Spinal cord (tissue), 10 donors: ENCODE data around the gene PLCL1. TPM values are rescaled to one million over a fixed set of nuclear protein-coding genes. Genes with fewer than 3 reads are reported as not detected.
"Not testable (repeated sequence)": the region's sequence is repeated elsewhere in the genome, so short reads cannot be mapped to it uniquely, and the experiment has no call there.

Experiments used
- DNase-seq, 6 donors: peaks; one replicate each; pipeline versions ENCODE4 v3.0.0 to v3.0.0-alpha.2; 2013 to 2015; ENCODE audit warnings: low spot score in 6 of 6, low read depth in 4 of 6
- H3K27ac ChIP-seq: one replicate; pipeline ENCODE4 v1.5.1; 2013; ENCODE audit warnings: low read depth, low read length, control low read depth
- H3K27me3 ChIP-seq: one replicate; pipeline ENCODE4 v1.6.1; 2013; ENCODE audit warnings: low read length; ENCODE audit not compliant: control insufficient read depth, insufficient read depth
- H3K36me3 ChIP-seq: one replicate; pipeline ENCODE4 v1.6.1; 2013; ENCODE audit warnings: low read length; ENCODE audit not compliant: control insufficient read depth, insufficient read depth
- H3K4me1 ChIP-seq: one replicate; pipeline ENCODE4 v1.6.1; 2013; ENCODE audit warnings: low read length; ENCODE audit not compliant: control insufficient read depth, insufficient read depth
- H3K4me3 ChIP-seq: one replicate; pipeline ENCODE4 v1.5.1; 2013; ENCODE audit warnings: low read depth, low read length, control low read depth
- H3K9me3 ChIP-seq: one replicate; pipeline ENCODE4 v1.6.1; 2013; ENCODE audit warnings: low read length; ENCODE audit not compliant: control insufficient read depth, insufficient read depth
- WGBS: methylation state at CpG from one replicate; pipeline ENCODE4 v1.1.5; 2013; ENCODE audit warnings: missing lambda C conversion rate; ENCODE audit not compliant: insufficient coverage; 5-methylcytosine and 5-hydroxymethylcytosine counted together
- polyA plus RNA-seq, 2 donors: library from polyadenylated mRNA; unstranded; fragments of 120-200 nt; gene quantifications; one replicate each; pipeline ENCODE4 v1.2.1, GENCODE V29; 2013; ENCODE audit not compliant: insufficient read length in 2 of 2
- total RNA-seq, 2 donors: library from RNA; depleted of rRNA in 1 of 2; stranded (reverse); fragments of 120-200 nt in 1 of 2; fragments of >200 nt in 1 of 2; gene quantifications; one replicate each; pipeline versions ENCODE4 v1.2.3 to v1.2.4, GENCODE V29; 2013 to 2014
- donor health status: healthy.

PLCL1 gene
- total and polyA plus RNA-seq, 4 donors, result 9.5 to 22.0 (median 13.5) TPM

DNA sequence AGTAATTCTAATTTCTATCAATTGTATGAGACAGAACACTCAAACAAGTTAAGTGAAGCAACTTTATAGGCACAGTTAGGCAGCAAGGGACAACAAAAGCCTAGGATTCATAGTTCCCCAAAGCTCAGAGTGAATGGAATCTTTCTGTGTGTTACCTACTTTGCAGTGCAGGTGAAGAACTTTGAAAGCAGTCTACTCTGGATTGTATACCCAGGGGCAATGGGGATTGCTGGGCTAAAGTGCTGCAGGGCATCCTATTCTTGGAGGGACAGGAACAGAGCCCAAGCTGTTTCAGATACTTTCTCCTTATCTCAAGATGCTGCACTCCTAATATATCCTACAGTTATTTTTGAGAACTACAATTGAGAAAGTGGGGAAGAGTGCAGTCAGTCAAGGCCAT, 207.6 kb downstream of the PLCL1 start:
- DNase-seq, result no peak
- Histone ChIP-seq H3K9me3 (peaks cover 1% of the 10 kb centered on the region), H3K27me3 (no peaks in the 10 kb centered on the region), H3K27ac (no peak overlapping the region), H3K4me1 (no peaks in the 10 kb centered on the region), H3K36me3 (no peaks in the 10 kb centered on the region), H3K4me3 (no peak overlapping the region)

GRCh38 chr2:198016243-198016642, 211.8 kb downstream of the PLCL1 start:
- H3K27me3 ChIP-seq, result no peaks in the 10 kb centered on the region
- no peak overlapping the region for H3K27ac ChIP-seq
- 79% methylated on average over 2 of the region's 4 CpGs for WGBS
- H3K4me3 ChIP-seq, result no peak overlapping the region
- no peaks in the 10 kb centered on the region for H3K4me1 ChIP-seq
- no peaks in the 10 kb centered on the region for H3K36me3 ChIP-seq
- DNase-seq, result no peak
- H3K9me3 ChIP-seq, result peaks cover 2% of the 10 kb centered on the region

DNA sequence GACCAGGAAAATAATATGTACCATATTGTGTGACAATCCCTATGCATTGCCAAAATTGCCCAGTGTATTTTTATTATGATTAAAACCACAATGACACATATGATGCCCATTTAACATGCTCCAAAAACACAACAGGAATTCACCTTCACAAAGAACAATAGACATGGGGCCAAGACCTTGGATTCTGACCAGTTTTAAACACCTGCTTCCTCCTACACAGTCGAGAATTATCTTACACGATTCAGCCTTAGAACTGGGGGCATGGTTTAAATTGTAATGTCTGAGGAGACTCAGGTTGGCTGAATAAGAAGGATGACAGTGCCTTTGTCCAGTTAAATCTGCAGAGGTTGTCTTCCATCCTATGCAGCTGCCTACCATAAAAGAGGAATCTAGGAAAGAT, 212.7 kb downstream of the PLCL1 start:
- Histone ChIP-seq H3K4me3 (no peak overlapping the region), H3K9me3 (peaks cover 2% of the 10 kb centered on the region), H3K4me1 (no peaks in the 10 kb centered on the region), H3K27ac (no peak overlapping the region), H3K36me3 (no peaks in the 10 kb centered on the region), H3K27me3 (no peaks in the 10 kb centered on the region)
- no CpG with 5 or more reads among the region's 2 CpGs for WGBS
- DNase-seq, result no peak

DNA sequence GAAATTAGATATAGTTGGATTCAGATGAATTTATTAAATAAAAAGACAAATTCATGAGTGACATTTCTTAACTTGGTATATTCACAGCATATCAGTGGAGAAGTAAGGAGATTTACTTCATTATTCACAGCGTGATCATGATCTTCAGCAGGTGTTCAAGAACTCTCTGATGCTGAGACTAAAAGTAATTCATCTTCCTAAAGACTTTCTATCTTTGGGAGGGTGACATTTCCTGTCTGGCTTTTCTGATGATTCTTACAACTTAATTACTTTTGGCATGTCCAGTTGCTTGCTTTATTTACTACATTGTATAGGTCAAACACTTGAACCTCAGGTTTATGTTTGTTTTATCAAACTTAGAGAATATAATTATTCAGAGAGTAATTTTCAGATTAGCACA, 224.6 kb downstream of the PLCL1 start:
- Histone ChIP-seq H3K36me3 (no peaks in the 10 kb centered on the region), H3K27me3 (no peaks in the 10 kb centered on the region), H3K9me3 (no peaks in the 10 kb centered on the region), H3K4me1 (no peaks in the 10 kb centered on the region), H3K4me3 (no peak overlapping the region), H3K27ac (no peak overlapping the region)
- WGBS, result no CpG with 5 or more reads among the region's 1 CpG
- DNase-seq, result no peak

GRCh38 chr2:198029576-198029975, 225.2 kb downstream of the PLCL1 start:
- not testable (repeated sequence) for H3K4me3 ChIP-seq, H3K27ac ChIP-seq, H3K9me3 ChIP-seq, H3K4me1 ChIP-seq, DNase-seq, H3K27me3 ChIP-seq, H3K36me3 ChIP-seq
- 83% methylated on average over 2 of the region's 5 CpGs for WGBS

DNA sequence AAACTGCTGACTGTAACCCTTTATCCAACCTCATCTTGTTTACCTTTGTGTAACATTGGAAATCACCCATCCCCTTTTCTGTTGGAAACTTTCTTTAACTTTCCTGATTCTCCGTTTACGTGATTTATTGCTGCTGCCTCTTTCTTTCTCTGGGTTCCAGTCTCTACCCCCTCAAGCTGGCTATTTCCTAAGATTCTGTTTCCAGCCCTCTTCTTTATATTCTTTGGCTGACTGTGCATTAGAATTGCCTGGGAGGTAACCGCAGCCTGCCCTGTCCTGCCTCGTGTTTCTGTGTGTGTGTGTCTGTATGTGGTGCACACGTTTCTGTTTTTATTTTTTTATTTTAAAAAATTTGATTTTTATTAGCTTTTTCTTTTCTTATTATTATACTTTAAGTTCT, 229.2 kb downstream of the PLCL1 start:
- Histone ChIP-seq H3K36me3 (no peaks in the 10 kb centered on the region), H3K27me3 (no peaks in the 10 kb centered on the region), H3K4me3 (no peak overlapping the region), H3K9me3 (no peaks in the 10 kb centered on the region), H3K27ac (no peak overlapping the region), H3K4me1 (no peaks in the 10 kb centered on the region)
- DNase-seq, result no peak
- WGBS, result 58% methylated on average over 2 of the region's 5 CpGs

- 0% methylated on average over 1 of the region's 1 CpG for WGBS
- Histone ChIP-seq H3K4me1 (no peaks in the 10 kb centered on the region), H3K27ac (no peak overlapping the region), H3K27me3 (no peaks in the 10 kb centered on the region), H3K4me3 (no peak overlapping the region), H3K36me3 (no peaks in the 10 kb centered on the region), H3K9me3 (no peaks in the 10 kb centered on the region)
- DNase-seq, result no peak
Observed at GRCh38 chr2:198036029-198036879, 231.9 kb downstream of the PLCL1 start.

- Histone ChIP-seq H3K4me1 (no peaks in the 10 kb centered on the region), H3K36me3 (no peaks in the 10 kb centered on the region), H3K27ac (no peak overlapping the region), H3K4me3 (no peak overlapping the region), H3K27me3 (no peaks in the 10 kb centered on the region), H3K9me3 (no peaks in the 10 kb centered on the region)
- whole genome bisulfite sequencing, result 80% methylated on average over 1 of the region's 2 CpGs
- DNase-seq, result no peak
Observed at GRCh38 chr2:198040835-198041234, 236.4 kb downstream of the PLCL1 start.

- DNase-seq, result no peak
- Histone ChIP-seq H3K36me3 (no peaks in the 10 kb centered on the region), H3K27ac (no peak overlapping the region), H3K9me3 (no peaks in the 10 kb centered on the region), H3K4me3 (no peak overlapping the region), H3K4me1 (no peaks in the 10 kb centered on the region), H3K27me3 (no peaks in the 10 kb centered on the region)
- WGBS, result 89% methylated on average over 1 of the region's 1 CpG
Observed at GRCh38 chr2:198042189-198042588, 237.8 kb downstream of the PLCL1 start.

DNA sequence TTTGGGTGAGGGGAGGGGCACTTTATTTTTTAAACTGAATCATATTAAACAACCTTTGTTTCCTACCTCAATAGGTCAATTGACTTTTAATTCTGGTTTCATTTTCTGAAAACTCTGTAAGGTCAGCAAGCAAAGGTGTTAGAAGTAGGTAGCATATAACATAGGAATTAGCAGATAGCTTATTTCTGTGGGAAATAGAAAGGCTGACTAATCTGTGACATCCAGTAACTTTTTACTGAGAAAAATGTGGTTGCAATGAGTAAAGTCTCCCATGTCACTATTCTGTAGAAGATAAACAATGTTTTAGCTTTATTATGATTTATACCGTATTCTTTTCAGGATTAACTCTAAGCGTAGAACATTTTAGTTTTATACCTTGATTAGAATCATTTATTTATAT, 240.4 kb downstream of the PLCL1 start:
- Histone ChIP-seq H3K9me3 (no peaks in the 10 kb centered on the region), H3K36me3 (no peaks in the 10 kb centered on the region), H3K27ac (no peak overlapping the region), H3K27me3 (no peaks in the 10 kb centered on the region), H3K4me3 (no peak overlapping the region), H3K4me1 (no peaks in the 10 kb centered on the region)
- no CpG with 5 or more reads among the region's 2 CpGs for WGBS
- no peak for DNase-seq
